Prostate gland (tissue), 2 donors: ENCODE data around the gene AP3B1.

Source experiments
- CTCF ChIP-seq, 4 experiments: fragments of 200-600 bp in 2 of 4; fragments of 450-650 bp in 2 of 4; sonication (generic) in 2 of 4; IDR thresholded peaks; 1 replicate in 3 of 4; 2 replicates in 1 of 4; pipeline ENCODE4 v1.5.1; 2016 to 2019; ENCODE audit warnings: antibody characterized with exemption in 4 of 4, mild to moderate bottlenecking in 2 of 4, moderate library complexity in 2 of 4
- POLR2A ChIP-seq: fragments of 450-650 bp; IDR thresholded peaks from one replicate; pipeline ENCODE4 v1.6.1; 2016; ENCODE audit warnings: antibody characterized with exemption, mild to moderate bottlenecking
- POLR2AphosphoS5 ChIP-seq: sonication (generic); formaldehyde crosslinking; IDR thresholded peaks from one replicate; pipeline ENCODE4 v1.6.1; 2017; ENCODE audit warnings: antibody characterized with exemption

DNA sequence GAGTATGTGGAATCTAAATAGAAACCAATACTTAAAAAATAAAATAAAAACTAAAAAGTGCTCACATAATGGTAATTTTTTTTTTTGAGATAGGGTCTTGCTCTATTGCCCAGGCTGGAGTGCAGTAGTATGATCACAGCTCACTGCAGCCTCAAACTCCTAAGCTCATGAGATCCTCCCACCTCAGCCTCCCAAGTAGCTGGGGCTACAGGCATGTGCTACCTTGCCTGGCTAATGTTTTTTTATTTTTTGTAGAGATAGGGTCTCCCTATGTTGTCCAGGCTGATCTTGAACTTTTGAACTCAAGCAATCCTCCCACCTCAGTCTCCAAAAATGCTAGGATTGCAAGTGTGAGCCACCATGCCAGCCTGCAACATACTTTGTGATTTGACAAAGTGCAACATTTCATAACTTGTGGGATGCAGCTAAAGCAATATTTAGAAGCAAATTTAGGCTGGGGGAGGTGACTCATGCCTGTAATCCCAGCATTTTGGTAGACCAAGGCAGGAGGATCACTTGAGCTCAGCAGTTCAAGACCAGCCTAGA lies 18.4 kb downstream of the AP3B1 start:
- TF ChIP-seq CTCF (IDR thresholded peaks at IDR 0.05) (no peak), POLR2AphosphoS5 (no peak), POLR2A (no peak)
